Fibroblast of skin of right quadriceps (primary cell): ENCODE measurements around the gene ZNF106.
A peak's percentile ranks its signal among the peaks of the same experiment; 100 is the strongest.

Experiments
- DNase-seq: peaks from one replicate; pipeline ENCODE4 v3.0.0-alpha.2; 2013

ZNF106 gene

GRCh38 chr15:42471002-42471401, 19.9 kb downstream of the ZNF106 start:
- DNase-seq, result no peak

GRCh38 chr15:42465520-42466259, 25.3 kb downstream of the ZNF106 start:
- no peak for DNase-seq

- DNase-seq, result no peak
These were observed 29.7 kb downstream of the ZNF106 start for GRCh38 chr15:42461261-42461660.

DNA sequence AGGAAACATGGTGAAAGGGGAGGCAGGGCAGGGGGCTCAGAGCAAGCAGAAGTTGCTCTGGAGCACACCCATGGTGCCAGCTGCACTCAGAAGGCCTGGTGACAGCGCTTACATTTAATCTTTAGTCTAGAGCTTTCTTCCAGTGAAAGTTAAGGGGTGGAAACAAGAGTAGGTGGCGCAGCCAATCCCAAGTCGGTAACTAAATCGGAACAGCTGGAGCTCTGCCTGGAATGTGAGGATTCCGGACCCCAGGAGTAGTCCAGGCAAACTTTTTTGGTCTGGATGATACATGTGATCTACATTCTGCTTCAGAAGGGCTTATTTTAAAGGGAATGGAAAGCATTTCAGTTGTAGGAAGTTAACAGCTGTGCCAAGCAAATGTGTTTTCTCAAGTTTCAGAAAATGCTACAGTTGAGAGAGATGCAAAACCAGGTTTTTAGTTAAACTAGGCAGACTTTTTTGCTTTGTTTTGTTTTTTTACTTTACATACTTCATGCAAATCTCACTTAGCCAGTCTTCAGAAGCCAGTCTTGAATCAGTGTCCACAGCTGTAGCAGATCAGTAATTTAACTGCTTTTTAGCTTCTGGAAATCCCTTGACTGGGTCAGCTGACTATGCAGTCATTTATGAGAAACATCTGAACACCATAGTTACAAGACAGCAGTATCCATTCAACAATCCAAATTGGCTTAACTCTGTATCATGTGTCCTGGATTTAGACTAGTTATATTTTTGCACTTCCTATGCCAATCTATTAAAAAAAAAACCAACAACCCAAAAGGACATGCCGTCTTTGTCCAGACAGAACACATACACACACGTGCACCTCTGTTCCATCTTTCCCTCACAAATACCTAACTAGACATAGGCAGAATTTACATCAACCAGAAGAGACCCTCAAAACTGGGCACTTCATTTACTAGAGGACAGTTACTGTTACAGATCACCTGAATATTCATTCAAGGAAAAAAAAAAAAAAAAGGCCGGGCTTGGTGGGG, 33.2 kb downstream of the ZNF106 start:
- DNase-seq, result peak; percentile 94

GRCh38 chr15:42456971-42457370, 34.0 kb downstream of the ZNF106 start:
- peak; percentile 59 for DNase-seq

GRCh38 chr15:42456531-42456930, 34.4 kb downstream of the ZNF106 start:
- no peak for DNase-seq

- DNase-seq, result no peak
These were observed 37.1 kb downstream of the ZNF106 start for GRCh38 chr15:42453826-42454225.

DNA sequence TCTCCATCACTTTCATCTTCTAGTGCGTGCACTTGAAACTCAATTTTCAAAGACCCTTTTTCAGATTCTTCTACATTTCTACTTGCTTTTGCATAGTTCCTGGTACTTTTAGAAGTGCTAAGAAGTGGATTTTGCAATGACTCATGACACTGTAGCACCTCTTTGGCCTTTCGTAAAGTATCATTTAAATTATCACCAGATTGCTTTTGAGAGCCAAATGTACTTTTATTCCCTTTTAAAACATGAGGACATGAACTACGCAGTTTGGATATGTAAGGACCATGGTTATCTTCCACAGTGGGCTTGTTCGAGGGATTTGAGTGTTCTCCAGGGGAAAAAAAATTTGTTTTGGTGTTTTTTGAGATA, 40.5 kb downstream of the ZNF106 start:
- DNase-seq, result no peak

DNA sequence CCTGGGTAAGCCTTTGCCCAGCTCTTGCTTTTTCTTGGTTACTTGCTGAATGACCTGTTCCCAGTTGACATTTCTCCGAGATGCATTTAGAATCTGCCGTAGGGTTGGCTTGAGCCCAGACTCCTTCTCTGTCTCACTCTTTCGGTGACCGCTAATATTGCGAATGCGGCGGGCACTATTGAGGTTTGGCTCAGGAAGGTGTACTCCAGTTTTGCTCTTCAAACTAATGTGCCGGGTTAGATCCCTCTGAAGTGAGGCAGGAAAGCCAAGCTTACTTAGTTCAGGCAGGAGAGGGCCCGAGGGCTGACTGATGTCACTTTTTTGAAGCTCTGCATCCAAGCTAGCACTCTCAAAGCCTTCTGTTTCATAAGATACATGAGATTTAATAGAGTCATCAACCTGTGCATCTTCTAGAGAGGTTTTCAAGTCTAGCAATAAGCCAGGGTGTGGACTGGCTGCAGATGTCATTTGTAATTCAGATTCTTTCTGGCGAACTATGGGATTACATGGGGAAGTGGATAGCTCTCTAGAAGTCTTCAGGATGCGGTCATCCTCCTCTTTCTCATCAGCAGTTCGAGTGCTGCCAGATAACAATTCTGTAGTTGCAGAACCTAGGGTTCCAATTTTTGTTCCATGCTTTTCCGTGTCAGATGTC, 41.0 kb downstream of the ZNF106 start:
- DNase-seq, result no peak

GRCh38 chr15:42448281-42448680, 42.7 kb downstream of the ZNF106 start:
- DNase-seq, result no peak

GRCh38 chr15:42447599-42447998, 43.3 kb downstream of the ZNF106 start:
- no peak for DNase-seq

DNA sequence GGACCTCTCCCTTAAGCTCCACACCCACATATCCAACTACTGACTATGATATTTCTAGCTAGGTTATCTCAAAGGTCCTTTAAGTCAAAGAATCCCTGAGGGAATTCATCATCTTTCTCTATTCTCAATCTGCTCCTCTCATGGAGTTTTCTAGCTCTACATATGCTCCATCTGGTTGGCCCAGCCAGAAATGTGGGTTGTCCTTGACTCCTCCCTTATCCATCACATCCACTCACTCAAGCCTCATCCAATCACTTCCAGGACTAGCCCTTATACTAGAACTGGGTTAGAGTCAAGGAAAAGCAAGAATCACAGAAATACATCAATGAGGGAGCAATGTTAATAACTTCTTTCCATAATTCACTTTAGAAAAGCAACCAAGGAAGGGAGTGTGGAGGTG, 45.4 kb downstream of the ZNF106 start:
- DNase-seq, result no peak

GRCh38 chr15:42444415-42445063, 46.4 kb downstream of the ZNF106 start:
- DNase-seq, result peak; percentile 20

DNA sequence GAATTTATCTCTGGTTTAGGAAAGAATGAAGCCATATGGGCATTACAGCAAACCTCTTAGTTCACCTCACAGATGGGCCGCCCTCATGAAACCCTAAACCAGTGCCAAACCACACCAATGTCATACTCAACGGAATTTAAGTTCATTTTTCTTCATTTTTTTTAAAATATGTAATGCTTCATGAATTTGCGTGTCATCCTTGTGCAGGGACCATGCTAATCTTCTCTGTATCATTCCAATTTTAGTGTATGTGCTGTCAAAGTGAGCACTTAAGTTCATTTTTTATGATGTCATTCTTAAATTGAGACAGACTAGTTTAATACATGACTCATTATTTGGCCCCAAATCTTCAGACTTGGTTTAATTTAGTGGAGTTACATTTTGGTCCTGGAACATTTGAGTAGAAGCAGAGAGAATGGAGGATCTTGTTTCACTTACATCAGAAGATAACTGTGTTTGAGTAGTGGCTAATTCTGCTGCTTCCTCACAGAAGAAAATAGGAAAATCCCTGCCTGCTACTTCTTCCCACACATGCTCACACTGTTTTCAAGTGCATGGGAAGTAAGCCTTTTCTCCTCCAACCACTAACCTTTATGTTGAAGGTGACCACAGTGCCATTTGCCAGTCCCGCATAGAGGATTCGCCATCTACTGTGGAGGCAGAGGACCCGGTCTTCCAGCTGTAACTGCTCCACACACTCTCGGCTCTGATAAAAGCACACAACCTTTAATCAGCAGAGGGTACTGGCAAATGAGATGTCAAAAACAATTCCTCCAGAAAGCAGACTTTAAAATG, 63.3 kb downstream of the ZNF106 start:
- peak; percentile 91 for DNase-seq

DNA sequence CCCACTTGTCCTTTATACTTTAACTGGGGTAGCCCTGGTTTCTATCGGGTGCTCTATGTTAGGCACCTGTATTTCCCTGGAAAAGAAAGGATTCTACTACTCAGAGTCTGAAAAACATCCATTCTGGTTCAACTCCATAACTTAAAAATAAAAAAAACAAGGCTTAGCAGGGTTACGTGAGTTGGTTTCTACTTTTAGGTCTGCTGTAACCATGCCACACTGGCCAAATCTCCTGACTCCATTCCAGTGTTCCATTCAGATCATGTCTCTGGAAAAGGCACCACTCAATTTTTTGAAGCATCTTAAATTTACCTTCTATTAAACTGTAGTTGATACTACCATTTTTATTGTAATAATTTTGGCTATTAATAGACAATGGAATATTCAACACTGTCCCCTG, 69.6 kb downstream of the ZNF106 start:
- no peak for DNase-seq

DNA sequence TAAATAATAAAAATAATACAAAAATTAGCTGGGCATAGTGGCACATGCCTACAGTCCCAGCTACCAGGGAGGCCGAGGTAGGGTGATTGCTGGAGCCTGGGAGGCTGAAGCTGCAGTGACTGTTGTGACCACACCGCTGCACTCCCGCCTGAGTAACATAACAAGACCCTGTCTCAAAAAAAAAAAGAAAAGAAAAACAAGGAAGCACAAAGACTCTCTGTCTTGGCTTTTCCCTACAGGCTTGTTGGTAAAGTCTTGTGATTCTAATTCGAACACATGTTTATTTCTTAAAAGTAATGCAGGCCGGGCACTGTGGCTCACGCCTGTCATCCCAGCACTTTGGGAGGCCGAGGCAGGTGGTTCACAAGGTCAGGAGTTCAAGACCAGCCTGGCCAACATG, 71.6 kb downstream of the ZNF106 start:
- DNase-seq, result no peak

DNA sequence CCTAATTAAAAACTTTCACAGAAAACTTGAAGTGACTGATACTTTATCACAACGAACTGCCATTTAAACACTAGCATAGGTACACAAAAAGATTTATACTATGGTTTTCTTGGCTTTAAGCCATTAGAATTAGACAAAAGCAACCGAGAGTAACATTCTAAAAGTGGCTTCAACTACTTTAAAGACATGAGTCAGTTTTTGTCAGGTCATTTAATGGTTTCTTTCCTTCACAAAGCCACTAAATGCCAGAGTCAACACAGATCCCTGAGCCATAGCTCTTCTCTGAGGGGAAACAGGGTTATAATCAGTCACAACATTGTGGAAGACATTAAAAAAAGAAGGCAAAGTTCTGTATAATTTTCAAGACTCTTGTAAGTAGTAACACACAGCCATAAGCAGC, 77.0 kb downstream of the ZNF106 start:
- no peak for DNase-seq

DNA sequence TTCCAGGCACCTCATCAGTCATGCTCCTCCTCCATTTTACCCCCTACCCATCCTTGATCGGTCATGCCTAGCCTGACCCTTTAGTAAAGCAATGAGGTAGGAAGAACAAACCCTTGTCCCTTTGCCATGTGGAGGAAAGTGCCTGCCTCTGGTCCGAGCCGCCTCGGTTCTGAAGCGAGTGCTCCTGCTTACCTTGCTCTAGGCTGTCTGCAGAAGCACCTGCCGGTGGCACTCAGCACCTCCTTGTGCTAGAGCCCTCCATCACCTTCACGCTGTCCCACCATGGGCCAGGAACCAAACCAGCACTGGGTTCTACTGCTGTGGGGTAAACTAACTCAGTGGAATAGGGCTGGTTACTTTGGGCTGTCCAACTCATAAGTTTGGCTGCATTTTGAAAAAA, 79.1 kb downstream of the ZNF106 start:
- DNase-seq, result no peak

- no peak for DNase-seq
These were observed 81.9 kb downstream of the ZNF106 start for GRCh38 chr15:42409011-42409410.

GRCh38 chr15:42408178-42408577, 82.8 kb downstream of the ZNF106 start:
- DNase-seq, result no peak

DNA sequence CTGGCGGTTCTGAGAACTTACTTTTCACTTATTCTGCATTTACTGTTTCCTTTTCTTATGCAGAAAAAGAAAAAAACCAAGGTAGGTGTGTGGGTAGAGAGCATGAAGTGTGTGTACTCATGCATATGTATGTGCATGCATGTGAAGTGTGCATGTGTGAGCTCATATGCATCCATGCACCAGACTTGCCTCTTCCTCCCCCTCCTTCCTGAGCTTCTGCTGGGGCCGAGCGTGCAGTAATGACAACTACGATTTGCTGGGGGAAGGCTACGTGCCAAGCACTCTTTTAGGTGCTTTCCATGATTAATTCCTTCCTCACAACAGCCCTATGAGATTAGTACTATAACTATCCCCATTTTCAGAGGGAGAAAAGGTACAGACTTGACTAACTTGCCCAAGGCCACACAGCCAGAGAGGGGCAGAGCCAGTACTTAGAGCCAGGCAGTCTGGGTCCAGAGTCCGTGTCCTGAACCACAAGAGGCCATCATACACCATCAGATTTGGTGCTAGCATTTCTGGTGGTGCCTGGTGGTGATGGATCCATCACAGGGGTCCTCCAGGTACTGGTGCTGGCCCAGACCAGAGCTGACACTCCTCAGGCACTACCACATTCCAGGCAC, 85.0 kb downstream of the ZNF106 start:
- DNase-seq, result no peak
